ES-I3 (cell line): ENCODE data around the gene IFIT1.

ENCODE experiments used
- H3K36me3 ChIP-seq: 2 replicates; pipeline ENCODE4 v1.6.1; 2013; ENCODE audit warnings: mild to moderate bottlenecking, low read length, control low read depth, moderate library complexity; ENCODE audit not compliant: insufficient read depth
- H3K4me1 ChIP-seq: 2 replicates; pipeline ENCODE4 v1.6.1; 2013; ENCODE audit warnings: mild to moderate bottlenecking, control low read depth, low read length; ENCODE audit not compliant: insufficient read depth
- H3K9ac ChIP-seq: 2 replicates; pipeline ENCODE4 v1.6.1; 2013; ENCODE audit warnings: low read depth, mild to moderate bottlenecking, low read length, moderate library complexity
- H3K9me3 ChIP-seq: 2 replicates; pipeline ENCODE4 v1.6.1; 2013; ENCODE audit warnings: mild to moderate bottlenecking, low read length, moderate library complexity; ENCODE audit not compliant: control insufficient read depth, insufficient read depth

IFIT1 gene

DNA sequence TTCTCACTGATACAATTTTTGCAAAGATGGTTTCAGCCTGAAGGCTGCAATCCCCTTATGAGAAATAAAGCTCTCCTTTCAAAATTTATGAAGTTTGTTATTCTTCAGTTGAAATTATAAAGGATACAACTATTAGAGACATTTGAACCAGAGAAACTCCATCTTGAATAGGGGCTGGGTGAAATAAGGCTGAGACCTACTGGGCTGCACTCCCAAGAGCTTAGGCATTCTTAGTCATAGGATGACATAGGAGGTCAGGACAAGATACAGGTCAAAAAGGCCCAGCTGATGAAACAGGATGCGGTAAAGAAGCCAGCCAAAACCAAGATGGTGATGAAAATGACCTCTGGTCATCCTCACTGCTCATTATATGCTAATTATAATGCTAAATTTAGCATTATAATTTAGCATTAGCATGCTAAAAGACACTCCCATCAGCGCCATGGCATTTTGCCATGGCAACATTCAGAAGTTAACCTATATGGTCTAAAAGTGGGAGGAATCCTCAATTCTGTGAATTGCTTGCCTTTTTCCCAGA, 37.0 kb upstream of the IFIT1 start:
- Histone ChIP-seq H3K36me3 (no peaks in the 10 kb centered on the region), H3K4me1 (peaks cover 11% of the 10 kb centered on the region), H3K9me3 (no peaks in the 10 kb centered on the region), H3K9ac (no peak overlapping the region)

DNA sequence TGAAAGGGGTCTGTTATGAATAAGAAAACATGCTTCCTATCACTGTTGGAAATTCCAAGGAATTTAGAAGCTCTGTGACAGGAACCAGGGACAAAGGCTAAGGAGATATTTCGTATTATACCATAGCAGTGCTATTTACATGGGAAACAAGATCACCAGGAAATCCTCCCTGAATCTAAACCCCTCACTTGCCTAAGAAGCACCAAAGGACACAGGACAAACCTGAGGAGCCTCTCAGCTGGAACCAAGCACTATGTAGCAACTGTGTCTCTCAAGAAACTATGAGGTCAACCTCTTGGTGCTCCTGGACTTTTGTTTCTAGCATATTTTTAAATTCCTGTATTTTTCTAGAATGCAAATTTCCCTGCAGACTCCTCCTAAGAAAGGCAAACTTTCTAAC, 35.3 kb upstream of the IFIT1 start:
- H3K9me3 ChIP-seq, result no peaks in the 10 kb centered on the region
- H3K4me1 ChIP-seq, result no peaks in the 10 kb centered on the region; the same call in 1 of the 2 replicates
- no peak overlapping the region for H3K9ac ChIP-seq
- H3K36me3 ChIP-seq, result no peaks in the 10 kb centered on the region

DNA sequence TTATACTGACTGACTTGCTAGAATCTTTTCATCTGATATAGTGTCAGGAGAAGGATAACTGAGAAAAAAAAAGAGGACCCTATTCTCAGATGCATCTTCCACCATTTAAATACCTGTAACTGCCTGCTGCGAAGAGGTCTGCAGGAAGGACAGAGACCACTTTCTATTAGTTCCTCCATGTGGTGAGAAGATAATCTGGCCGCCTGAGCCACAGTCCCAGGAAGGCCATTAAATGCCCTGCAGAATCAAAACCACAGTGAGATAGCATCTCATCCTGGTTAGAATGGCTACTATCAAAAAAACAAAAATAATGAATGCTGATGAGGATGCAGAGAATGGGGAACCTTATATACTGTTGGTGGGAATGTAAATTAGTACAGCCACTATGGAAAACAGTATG, 34.4 kb upstream of the IFIT1 start:
- Histone ChIP-seq H3K9ac (no peak overlapping the region), H3K9me3 (no peaks in the 10 kb centered on the region), H3K4me1 (no peaks in the 10 kb centered on the region), H3K36me3 (no peaks in the 10 kb centered on the region)

DNA sequence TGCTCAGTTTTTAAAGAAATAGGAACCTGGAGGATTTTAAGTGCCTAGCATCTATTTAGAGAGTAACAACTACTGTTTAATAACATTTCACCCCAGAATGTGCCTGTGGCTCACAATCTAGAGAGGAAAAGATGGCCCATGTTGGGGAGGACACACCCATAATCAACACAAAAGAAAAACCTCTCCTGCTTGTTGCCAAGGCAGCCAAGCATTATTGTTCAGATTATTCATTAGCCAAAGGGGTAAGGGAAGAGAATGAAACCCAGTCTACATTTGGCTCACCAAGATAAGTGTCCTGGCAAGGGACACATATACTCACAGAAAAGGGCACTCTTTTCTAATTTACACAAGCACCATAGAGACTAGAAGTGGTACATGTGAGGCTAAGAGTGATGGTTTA, 32.3 kb upstream of the IFIT1 start:
- Histone ChIP-seq H3K4me1 (no peaks in the 10 kb centered on the region), H3K9ac (no peak overlapping the region), H3K36me3 (no peaks in the 10 kb centered on the region), H3K9me3 (no peaks in the 10 kb centered on the region)

DNA sequence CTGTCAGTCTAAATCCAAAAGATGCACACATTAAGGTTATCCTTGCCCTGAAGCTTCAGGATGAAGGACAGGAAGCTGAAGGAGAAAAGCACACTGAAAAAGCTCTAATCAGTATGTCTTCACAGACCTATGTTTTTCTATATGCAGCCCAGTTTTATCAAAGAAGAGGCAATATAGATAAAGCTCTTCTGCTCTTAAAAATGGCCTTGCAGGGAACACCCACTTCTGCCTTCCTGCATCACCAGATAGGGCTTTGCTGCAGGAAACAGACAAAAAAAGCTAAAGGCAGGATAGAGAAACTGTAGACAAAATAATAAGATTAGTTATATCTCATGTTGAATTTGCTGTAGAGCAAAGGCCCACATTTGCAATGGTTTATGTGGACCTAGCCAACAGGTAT, 29.5 kb upstream of the IFIT1 start:
- Histone ChIP-seq H3K4me1 (0 out of 2 replicates have a peak, but pooled peaks cover 5% of the 10 kb centered on the region), H3K9me3 (no peaks in the 10 kb centered on the region), H3K36me3 (no peaks in the 10 kb centered on the region), H3K9ac (no peak overlapping the region)

DNA sequence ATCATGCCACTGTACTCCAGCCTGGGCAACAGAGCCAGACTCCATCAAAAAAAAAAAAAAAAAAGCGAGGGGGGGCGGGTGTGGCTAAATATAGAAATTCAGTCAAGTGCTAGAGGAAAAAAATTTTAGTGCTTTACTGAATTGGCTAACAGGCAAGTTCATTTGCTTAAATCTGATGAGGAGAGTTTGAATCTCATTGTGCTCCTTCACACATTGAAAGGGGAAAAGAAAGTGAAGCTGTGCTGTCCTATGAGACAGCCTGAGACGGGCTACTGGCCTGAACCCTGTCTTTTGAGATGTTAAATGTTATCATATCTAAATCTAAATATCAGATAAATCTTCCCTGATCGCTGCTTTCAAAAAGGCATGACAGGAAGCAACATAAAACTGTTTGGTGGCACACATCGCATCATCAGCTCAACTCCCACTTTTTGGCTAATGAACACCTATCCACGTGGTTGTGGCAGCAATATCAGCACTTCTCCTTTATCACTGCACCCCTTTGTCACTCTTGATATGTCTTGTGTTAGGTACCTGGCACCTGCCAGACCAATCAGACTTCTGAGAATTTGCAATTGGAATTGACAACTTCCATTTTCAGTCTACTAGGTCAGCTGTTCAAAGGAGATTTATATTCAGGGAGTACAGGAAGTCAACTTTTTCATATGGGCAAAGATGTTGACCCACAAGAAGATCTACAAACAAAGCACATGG, 28.5 kb upstream of the IFIT1 start:
- Histone ChIP-seq H3K9me3 (no peaks in the 10 kb centered on the region), H3K9ac (no peak overlapping the region), H3K4me1 (0 out of 2 replicates have a peak, but pooled peaks cover 5% of the 10 kb centered on the region), H3K36me3 (no peaks in the 10 kb centered on the region)

DNA sequence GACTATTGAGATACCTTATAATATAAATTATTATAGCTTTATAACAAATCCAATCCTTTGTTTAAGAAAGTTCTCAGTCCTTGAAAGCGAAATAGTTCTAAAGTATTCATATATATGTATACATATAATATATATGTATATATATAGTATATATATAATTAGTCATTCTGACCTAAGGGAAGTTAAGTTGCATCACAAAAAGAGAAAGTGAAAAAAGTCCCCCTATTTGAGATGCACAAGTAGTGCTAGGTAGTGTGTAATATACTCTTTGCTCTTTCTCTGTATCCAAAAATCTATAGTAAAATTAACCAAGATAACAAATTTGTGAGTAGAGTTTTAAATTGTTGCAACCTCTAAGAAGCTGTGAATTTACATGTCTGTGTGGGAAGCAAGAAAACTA, 27.9 kb upstream of the IFIT1 start:
- no peaks in the 10 kb centered on the region for H3K36me3 ChIP-seq
- H3K9me3 ChIP-seq, result no peaks in the 10 kb centered on the region
- no peak overlapping the region for H3K9ac ChIP-seq
- 0 out of 2 replicates have a peak, but pooled peaks cover 5% of the 10 kb centered on the region for H3K4me1 ChIP-seq

DNA sequence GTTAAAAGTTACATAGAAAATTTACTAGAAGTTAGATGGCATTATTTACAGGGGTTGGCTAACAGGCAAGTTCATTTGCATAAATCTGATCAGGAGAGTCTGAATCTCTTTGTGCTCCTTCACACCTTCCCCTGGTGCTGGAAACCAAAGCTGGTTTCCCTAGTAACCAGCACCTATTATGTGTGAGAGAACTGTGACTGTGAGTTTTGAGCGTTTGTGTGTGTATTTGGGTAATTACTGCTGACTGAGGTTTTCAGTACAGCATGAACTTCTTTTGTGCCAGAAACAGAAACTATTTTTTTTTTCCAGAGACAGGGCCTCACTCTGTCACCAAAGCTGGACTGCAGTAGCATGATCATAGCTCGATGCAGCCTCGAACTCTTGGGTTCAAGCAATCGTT, 24.9 kb upstream of the IFIT1 start:
- no peak overlapping the region for H3K9ac ChIP-seq
- no peaks in the 10 kb centered on the region for H3K9me3 ChIP-seq
- no peaks in the 10 kb centered on the region for H3K36me3 ChIP-seq

DNA sequence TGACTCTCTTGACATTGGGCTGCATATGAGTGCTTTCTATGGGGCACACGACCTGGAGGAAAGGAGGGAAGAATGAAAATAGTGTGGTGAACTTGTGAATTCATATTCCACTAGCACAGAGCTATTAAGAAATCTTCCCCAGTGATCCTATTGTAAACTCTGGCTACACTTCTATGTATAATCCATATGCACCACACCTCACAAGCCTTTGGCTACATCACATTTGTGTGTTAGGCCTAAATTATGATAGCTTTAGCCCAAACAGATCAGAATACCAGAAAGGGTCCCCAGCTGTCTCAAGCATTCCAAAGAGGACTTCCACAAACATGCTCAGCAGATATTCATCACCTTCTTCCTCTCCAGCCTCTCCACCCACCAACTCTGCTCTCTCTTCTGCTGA, 24.3 kb upstream of the IFIT1 start:
- no peak overlapping the region for H3K9ac ChIP-seq
- H3K36me3 ChIP-seq, result no peaks in the 10 kb centered on the region
- 0 out of 2 replicates have a peak, but pooled peaks cover 5% of the 10 kb centered on the region for H3K4me1 ChIP-seq
- no peaks in the 10 kb centered on the region for H3K9me3 ChIP-seq

More for the DNA sequence above, 24.9 kb upstream of the IFIT1 start:
- 0 out of 2 replicates have a peak, but pooled peaks cover 5% of the 10 kb centered on the region for H3K4me1 ChIP-seq

DNA sequence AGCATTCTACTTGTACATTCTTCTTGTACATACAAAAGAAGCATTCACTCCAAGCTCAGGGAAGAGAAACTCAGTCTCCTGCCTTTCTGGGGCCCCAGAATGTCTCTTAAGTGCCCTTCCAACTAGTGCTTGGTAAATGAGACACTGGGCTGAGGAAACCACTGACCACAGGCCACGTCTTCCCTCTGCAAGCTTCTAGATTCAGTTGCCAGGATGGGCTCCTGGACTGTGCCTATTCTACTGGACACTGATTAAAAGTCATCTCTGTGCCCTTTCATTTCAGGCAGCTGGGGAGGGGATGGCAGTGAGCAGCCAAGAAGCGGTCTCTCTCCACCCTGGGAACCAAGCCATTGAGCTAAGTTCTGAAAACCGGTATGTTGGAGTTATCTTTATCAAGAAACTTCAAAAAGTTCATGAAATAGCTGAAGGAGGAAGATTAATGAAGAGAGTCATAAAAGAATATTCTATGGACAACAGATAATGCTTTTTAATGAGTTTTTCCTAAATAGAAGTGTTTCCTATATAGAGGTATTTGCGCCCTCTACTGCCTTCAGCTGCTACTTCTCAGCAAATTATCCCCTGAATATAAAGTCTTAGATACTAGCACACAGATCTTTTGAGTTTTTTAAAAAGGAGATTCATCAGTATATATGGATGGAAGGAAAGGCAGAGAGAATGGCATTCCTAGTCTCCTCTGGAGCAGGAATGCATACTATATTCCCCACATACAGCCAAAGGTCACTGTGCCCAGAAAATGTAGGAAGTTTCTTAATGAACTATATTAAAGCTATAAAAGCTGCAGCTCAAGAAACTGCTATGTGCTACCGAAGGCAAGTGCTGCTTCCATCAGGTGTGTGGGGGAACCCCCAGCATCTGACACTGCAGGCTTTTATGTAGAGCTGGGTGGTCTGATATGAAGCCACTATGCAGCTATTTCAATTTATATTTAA, 23.0 kb upstream of the IFIT1 start:
- 0 out of 2 replicates have a peak, but pooled peaks cover 5% of the 10 kb centered on the region for H3K4me1 ChIP-seq
- H3K9me3 ChIP-seq, result no peaks in the 10 kb centered on the region
- no peaks in the 10 kb centered on the region for H3K36me3 ChIP-seq
- no peak overlapping the region for H3K9ac ChIP-seq

DNA sequence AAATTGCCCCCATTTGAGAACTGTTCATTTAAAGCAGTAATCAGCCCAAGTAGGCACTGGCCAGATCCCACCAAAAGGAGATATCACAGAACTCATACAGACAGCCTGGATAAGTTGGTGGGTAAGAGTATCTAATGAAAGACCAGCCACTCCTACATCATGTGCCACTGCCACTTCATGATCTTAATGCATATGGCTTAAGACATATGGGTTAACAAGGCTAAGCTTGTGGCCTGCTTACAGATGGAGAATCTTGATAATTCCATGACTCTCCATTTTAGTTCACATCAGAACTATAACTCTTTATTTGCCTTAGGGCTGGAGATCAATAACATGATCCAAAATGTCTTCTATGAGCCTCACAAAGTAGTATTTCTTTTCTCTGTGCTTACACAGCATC, 21.3 kb upstream of the IFIT1 start:
- Histone ChIP-seq H3K9ac (no peak overlapping the region), H3K4me1 (0 out of 2 replicates have a peak, but pooled peaks cover 5% of the 10 kb centered on the region), H3K9me3 (no peaks in the 10 kb centered on the region), H3K36me3 (no peaks in the 10 kb centered on the region)

DNA sequence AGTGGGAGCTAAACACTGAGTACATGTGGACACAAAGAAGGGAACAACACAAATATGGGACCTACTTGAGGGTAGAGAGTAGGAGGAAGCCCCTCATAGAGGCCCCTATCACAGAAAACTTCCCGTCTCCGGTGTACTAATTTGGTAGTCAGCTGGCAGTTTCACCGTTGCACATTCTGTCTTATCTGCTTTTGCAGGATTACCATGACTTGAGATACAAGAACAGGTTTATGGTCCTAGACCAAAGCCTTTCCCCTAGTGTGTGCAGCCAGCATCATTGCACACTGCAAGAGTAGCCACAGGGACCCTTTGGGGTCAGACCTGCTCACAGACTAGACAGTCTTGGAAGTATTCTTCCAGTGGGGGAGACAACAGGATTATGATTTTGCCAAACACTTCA, 20.4 kb upstream of the IFIT1 start:
- H3K4me1 ChIP-seq, result 0 out of 2 replicates have a peak, but pooled peaks cover 5% of the 10 kb centered on the region
- H3K36me3 ChIP-seq, result no peaks in the 10 kb centered on the region
- H3K9ac ChIP-seq, result no peak overlapping the region

DNA sequence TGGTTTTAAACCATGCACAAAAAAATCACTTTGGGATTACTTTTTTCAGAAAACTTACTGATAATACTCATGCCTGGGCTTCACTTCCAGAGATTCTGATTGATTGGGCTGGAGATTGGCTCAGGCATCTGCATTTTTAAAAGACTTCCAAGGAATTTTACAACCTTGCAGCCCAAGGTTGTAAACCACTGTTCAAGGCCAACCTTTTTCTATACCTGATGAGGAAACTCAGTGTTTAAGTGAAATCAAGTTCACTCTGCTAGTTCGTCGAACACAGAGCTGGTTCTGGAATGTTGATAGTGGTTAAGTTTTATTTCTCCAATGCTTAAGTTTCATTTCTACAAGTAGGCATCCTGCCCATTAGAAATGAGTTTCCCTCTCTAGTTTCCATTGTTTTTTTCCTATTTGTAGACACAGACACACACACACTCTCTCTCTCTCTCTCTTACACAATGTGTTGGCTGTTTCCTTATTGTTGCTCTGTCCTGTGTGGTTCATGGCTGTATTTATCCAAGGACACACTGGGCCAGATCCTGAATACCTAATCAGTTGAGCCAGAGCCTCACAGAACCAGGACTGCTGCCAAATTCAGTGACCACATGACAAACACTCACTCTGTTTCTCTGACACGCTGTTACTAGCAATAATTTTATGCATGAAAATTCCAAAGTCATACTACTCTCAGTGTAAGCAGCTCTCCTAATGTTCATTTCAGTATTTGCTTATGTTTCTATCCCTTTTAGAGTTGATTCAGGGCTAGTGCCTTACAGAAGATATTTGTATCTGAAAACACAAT, 18.3 kb upstream of the IFIT1 start:
- Histone ChIP-seq H3K9me3 (no peaks in the 10 kb centered on the region), H3K4me1 (no peaks in the 10 kb centered on the region), H3K36me3 (no peaks in the 10 kb centered on the region), H3K9ac (no peak overlapping the region)

More for the DNA sequence above, 20.4 kb upstream of the IFIT1 start:
- H3K9me3 ChIP-seq, result no peaks in the 10 kb centered on the region

DNA sequence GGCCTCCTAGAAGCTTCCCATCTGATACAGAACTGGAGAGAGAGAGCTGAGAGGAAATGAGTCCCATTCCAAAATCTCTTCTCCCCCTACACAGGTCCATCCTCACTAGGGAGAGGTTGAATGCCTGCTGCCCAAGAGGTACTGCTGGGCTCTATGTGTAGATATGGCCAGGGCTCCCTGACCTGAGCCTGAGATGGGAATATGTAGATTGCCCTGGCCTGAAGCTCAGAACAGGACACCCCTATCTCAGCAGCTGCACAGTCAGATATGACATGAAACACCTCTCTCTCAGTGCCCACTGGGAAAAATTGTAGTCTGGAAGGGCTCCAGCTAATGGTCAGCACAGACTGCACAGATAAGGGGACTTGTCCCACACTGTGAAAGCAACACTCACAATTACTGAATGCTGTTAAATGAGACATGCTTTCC, 17.7 kb upstream of the IFIT1 start:
- Histone ChIP-seq H3K9me3 (no peaks in the 10 kb centered on the region), H3K4me1 (no peaks in the 10 kb centered on the region), H3K36me3 (no peaks in the 10 kb centered on the region), H3K9ac (no peak overlapping the region)
